Transverse colon (tissue), 4 donors: ENCODE data around the gene CCDC86. TPM values are rescaled to one million over a fixed set of nuclear protein-coding genes. Genes with fewer than 3 reads are reported as not detected.

Experiments used
- DNase-seq: peaks from one replicate; pipeline ENCODE4 v3.0.0-alpha.2; 2019
- H3K27ac ChIP-seq, 4 donors: fragments of 200-600 bp; sonication (generic); 2 replicates each; pipeline ENCODE4 v1.5.1; 2016 to 2018; ENCODE audit warnings: inconsistent platforms in 4 of 4
- H3K27me3 ChIP-seq: fragments of 200-600 bp; sonication (generic); 2 replicates; pipeline ENCODE4 v1.5.1; 2017; ENCODE audit warnings: inconsistent platforms
- H3K36me3 ChIP-seq, 4 donors: fragments of 200-600 bp; sonication (generic); 2 replicates each; pipeline ENCODE4 v1.5.1; 2017 to 2019; ENCODE audit warnings: inconsistent platforms in 4 of 4
- H3K4me1 ChIP-seq, 4 donors: fragments of 200-600 bp; sonication (generic); 2 replicates each; pipeline ENCODE4 v1.5.1; 2017 to 2020; ENCODE audit warnings: inconsistent platforms in 4 of 4
- H3K4me3 ChIP-seq, 4 donors: fragments of 200-600 bp; sonication (generic); 1 replicate in 1 of 4; 2 replicates in 3 of 4; pipeline versions ENCODE4 v1.5.1 to v1.6.1; 2017 to 2019; ENCODE audit warnings: inconsistent platforms in 4 of 4
- H3K9me3 ChIP-seq, 2 donors: fragments of 200-600 bp; sonication (generic); 2 replicates each; pipeline ENCODE4 v1.5.1; 2017 to 2019; ENCODE audit warnings: inconsistent platforms in 2 of 2
- CTCF ChIP-seq, 5 experiments: fragments of 200-600 bp in 3 of 5; fragments of 450-650 bp in 2 of 5; sonication (generic) in 3 of 5; IDR thresholded peaks; 1 replicate in 2 of 5; 2 replicates in 3 of 5; pipeline ENCODE4 v1.5.1; 2016 to 2017; ENCODE audit warnings: antibody characterized with exemption in 5 of 5, inconsistent platforms in 3 of 5, mild to moderate bottlenecking in 2 of 5, moderate library complexity in 1 of 5
- EP300 ChIP-seq: sonication (generic); formaldehyde crosslinking; IDR thresholded peaks from one replicate; pipeline ENCODE4 v1.6.1; 2017; ENCODE audit warnings: antibody characterized with exemption, low read depth
- POLR2A ChIP-seq: fragments of 450-650 bp; IDR thresholded peaks from one replicate; pipeline ENCODE4 v1.6.1; 2016; ENCODE audit warnings: antibody characterized with exemption, mild to moderate bottlenecking, moderate library complexity
- POLR2AphosphoS5 ChIP-seq, 3 donors: sonication (generic); formaldehyde crosslinking; IDR thresholded peaks; one replicate each; pipeline ENCODE4 v1.6.1; 2016; ENCODE audit warnings: antibody characterized with exemption in 3 of 3
- WGBS, 2 donors: methylation state at CpG; one replicate each; pipeline ENCODE4 v1.1.5; 2018; ENCODE audit warnings: low coverage in 1 of 2; 5-methylcytosine and 5-hydroxymethylcytosine counted together
- in situ Hi-C, 4 donors: fragments of 200-750 bp; cut with MboI; loops; one replicate each; pipeline versions ENCODE4 v1.15.0 to v1.15.1; 2017; ENCODE audit warnings: low sequenced_read_pairs in 3 of 4, low pct_ligation_motif_present in 1 of 4, low pct_unique_long_range_greater_than_20kb in 1 of 4
- intact Hi-C: fragments of 100-400 bp; cut with DNase I; formaldehyde crosslinking; loops from one replicate; pipeline ENCODE4 v1.15.1; 2023; ENCODE audit warnings: low total_unique reads
- total RNA-seq, 4 donors: library from RNA; depleted of rRNA; stranded (reverse); fragments of >200 nt; gene quantifications; one replicate each; pipeline ENCODE4 v1.1.0, GENCODE V29; 2016

Gene CCDC86
- total RNA-seq, 4 donors from 2014 or later = 1.9 to 9.1 (median 5.5) TPM

- Histone ChIP-seq H3K27me3 (no peaks in the 10 kb centered on the region), H3K4me1 (peaks cover 0 to 17% (median 5%) of the 10 kb centered on the region in 4 donors), H3K36me3 (no peaks in the 10 kb centered on the region), H3K4me3 (no peak overlapping the region), H3K9me3 (no peaks in the 10 kb centered on the region), H3K27ac (no peak overlapping the region)
- intact Hi-C loops = no loop called here
- DNase-seq = no peak
- in situ Hi-C loops = no loop called here
- WGBS, 2 donors = 65% methylated on average over 3 of the region's 3 CpGs; no CpG with 5 or more reads in 1 of the 2 donors
- TF ChIP-seq POLR2AphosphoS5 (IDR thresholded peaks at IDR 0.05) (no peak), CTCF (IDR thresholded peaks at IDR 0.05) (no peak), POLR2A (no peak), EP300 (no peak)
These were observed 32.7 kb upstream of the CCDC86 start for GRCh38 chr11:60809249-60809648.

GRCh38 chr11:60809691-60810090, 32.2 kb upstream of the CCDC86 start:
- no peaks in the 10 kb centered on the region for H3K27me3 ChIP-seq
- no peak overlapping the region for H3K27ac ChIP-seq
- no peak for DNase-seq
- H3K36me3 ChIP-seq = no peaks in the 10 kb centered on the region
- no peak overlapping the region for H3K4me3 ChIP-seq
- H3K4me1 ChIP-seq = peaks cover 0 to 17% (median 5%) of the 10 kb centered on the region in 4 donors
- H3K9me3 ChIP-seq = no peaks in the 10 kb centered on the region
- in situ Hi-C loops = no loop called here
- WGBS, 2 donors = 82 to 83% methylated on average over 6 to 11 of the region's 11 CpGs
- intact Hi-C loops = no loop called here
- no peak for TF ChIP-seq POLR2A
- no peak for TF ChIP-seq POLR2AphosphoS5 (IDR thresholded peaks at IDR 0.05)
- no peak for TF ChIP-seq CTCF (IDR thresholded peaks at IDR 0.05)
- TF ChIP-seq EP300 = no peak

- intact Hi-C loops (no loop called here), in situ Hi-C loops (no loop called here)
- no peak overlapping the region for H3K27ac ChIP-seq
- TF ChIP-seq POLR2A (no peak), POLR2AphosphoS5 (IDR thresholded peaks at IDR 0.05) (no peak), CTCF (IDR thresholded peaks at IDR 0.05) (no peak), EP300 (no peak)
- 93% methylated on average over 4 of the region's 4 CpGs; no CpG with 5 or more reads in 1 of the 2 donors for WGBS, 2 donors
- no peaks in the 10 kb centered on the region for H3K36me3 ChIP-seq
- H3K9me3 ChIP-seq = no peaks in the 10 kb centered on the region
- no peak for DNase-seq
- H3K4me3 ChIP-seq = no peak overlapping the region
- no peaks in the 10 kb centered on the region for H3K27me3 ChIP-seq
- peaks cover 0 to 17% (median 5%) of the 10 kb centered on the region in 4 donors for H3K4me1 ChIP-seq
These were observed 31.8 kb upstream of the CCDC86 start for GRCh38 chr11:60810151-60810550.

- peak; percentile 43 for DNase-seq
- in situ Hi-C loops (no loop called here), intact Hi-C loops (no loop called here)
- Histone ChIP-seq H3K27ac (no peak overlapping the region), H3K9me3 (no peaks in the 10 kb centered on the region), H3K4me3 (no peak overlapping the region), H3K27me3 (no peaks in the 10 kb centered on the region), H3K36me3 (no peaks in the 10 kb centered on the region), H3K4me1 (peaks cover 0 to 17% (median 5%) of the 10 kb centered on the region in 4 donors)
- WGBS, 2 donors = 30% methylated on average over 8 of the region's 8 CpGs; no CpG with 5 or more reads in 1 of the 2 donors
- TF ChIP-seq EP300 (no peak), CTCF (IDR thresholded peaks at IDR 0.05) (no peak), POLR2A (no peak), POLR2AphosphoS5 (IDR thresholded peaks at IDR 0.05) (no peak)
These were observed 31.3 kb upstream of the CCDC86 start for GRCh38 chr11:60810569-60810968.
